HEK293T (cell line): Measurements from ENCODE around the gene SEMA6A.

Experiments
- BHLHE40 ChIP-seq: fragments of 450-650 bp; IDR thresholded peaks from 2 replicates; pipeline ENCODE4 v1.6.1; 2016; ENCODE audit warnings: mild to moderate bottlenecking, moderate library complexity, borderline replicate concordance
- FOXK2 ChIP-seq: fragments of 450-650 bp; IDR thresholded peaks from 2 replicates; pipeline ENCODE4 v1.6.1; 2016; ENCODE audit warnings: mild to moderate bottlenecking
- SP1 ChIP-seq: fragments of 450-650 bp; IDR thresholded peaks from 2 replicates; pipeline ENCODE4 v1.6.1; 2017

DNA sequence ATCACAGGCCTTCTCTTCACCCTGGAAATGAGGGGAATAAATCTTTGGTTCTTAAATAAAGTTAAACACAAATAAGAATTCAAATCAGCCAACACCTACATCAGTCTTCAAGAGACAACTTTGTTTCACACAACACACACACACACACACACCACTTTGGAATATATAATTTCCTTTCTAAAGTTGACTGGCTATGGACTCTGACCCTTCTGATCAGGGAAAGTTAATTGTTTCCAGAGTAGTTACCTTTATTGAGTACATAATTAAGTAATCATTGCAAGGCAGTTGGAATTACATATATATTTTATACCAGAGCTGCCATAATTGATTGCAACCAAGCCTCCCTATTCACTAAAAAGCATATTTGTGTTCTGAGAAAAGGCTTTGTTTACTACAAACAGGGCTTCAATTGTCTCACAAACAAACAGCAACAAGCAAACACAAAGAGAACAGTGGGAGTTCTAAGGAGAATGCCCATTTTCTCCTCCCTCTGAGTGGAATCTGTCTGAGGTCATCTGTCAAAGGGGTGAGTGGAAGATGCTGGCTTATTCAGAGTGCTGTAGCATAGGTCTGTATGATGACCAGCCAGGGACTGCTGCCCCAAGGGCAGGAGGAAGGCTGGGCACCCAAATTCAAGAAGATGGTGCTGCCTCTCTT lies 136.6 kb downstream of the SEMA6A start:
- no peak for TF ChIP-seq BHLHE40
- TF ChIP-seq SP1: no peak
- no peak for TF ChIP-seq FOXK2
